ENCODE measurements around the gene AKT3.
"Not testable (repeated sequence)": the region's sequence is repeated elsewhere in the genome, so short reads cannot be mapped to it uniquely, and the experiment has no call there.

The AKT3 gene

DNA sequence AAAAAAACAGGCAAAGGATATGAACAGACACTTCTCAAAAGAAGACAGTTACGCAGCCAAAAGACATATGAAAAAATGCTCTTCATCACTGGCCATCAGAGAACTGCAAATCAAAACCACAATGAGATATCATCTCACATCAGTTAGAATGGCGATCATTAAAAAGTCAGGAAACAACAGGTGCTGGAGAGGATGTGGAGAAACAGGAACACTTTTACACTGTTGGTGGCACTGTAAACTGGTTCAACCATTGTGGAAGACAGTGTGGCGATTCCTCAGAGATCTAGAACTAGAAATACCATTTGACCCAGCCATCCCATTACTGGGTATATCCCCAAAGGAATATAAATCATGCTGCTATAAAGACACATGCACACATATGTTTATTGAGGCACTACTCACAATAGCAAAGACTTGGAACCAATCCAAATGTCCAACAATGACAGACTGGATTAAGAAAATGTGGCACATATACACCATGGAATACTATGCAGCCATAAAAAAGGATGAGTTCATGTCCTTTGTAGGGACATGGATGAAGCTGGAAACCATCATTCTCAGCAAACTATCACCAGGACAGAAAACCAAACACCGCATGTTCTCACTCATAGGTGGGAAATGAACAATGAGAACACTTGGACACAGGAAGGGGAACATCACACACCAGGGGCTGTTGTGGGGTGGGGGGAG is 77.5 kb downstream of the AKT3 start:
- DNase-seq = not testable (repeated sequence)

DNA sequence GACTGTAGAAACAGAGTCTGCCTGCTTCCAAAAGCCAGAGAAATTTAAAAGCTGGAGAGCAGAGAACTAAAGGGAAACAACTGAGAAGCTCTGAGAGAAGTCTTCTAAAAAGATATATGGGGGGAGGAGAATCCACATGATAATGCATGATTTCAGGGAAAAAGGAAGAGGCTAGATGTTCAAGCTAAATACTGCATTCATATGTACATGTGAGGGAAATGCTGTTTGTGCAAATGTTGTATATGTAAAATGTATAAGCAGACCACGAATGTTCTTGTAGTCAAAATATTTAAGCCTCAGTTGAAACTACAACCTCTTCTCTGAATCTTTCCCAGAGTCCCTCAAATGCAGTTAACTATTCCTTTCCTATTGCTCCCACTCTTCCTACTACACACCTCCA is 79.2 kb downstream of the AKT3 start:
- no peak for DNase-seq

DNA sequence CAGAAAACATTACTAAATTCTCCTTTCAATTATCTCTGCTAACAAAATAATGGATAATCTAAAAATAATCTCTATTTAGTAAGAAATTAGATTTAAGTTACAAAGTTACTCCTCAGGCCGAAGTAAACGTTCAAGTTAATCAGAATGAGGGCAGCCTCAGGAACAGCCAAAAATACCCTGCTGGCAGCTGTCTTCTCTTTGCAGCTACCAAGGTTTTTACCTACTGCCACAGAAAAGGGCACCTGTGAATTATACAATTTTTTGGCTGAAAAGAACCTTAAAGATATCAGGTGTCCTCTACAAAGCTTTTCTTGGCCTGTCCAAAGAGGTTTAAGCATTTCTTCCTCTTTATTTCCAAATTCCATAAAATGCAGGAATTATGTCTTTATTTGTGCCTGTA is 84.4 kb downstream of the AKT3 start:
- no peak for DNase-seq

DNA sequence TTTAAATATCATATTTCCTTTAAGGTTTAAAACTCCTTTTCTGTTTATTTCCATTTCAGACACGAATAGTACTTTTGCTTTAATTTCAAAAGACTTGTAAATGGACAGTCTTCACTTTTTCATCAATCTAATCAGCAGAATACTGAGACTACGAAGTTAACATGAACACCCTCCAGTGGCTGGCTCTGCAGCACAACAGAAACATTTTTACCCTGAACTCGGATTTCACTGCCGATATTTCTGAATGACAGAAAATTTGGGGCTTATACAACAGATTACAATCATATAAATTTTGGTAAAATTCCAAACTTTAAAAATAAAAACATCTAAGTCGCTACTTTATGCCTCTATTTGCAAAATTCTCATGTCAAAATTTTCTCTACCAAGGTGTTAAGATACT is 86.2 kb downstream of the AKT3 start:
- DNase-seq = peak; percentile 22

DNA sequence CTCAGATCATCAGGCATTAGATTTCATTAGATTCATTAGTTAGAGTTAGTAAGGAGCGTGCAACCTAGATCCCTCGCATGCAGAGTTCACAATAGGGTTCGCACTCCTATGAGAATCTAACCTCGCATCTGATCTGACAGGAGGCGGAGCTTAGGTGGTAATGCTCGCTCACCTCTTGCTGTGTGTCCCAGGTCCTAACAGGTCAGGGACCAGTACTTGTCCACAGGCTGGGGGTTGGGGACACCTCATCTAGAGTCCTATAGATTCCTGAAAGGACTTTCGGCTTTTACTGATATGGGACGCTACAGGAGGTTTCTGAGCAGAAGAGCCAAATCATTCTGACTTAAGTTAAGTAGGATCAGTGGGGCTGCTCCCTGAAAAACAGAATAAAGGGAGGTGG is 91.4 kb downstream of the AKT3 start:
- no peak for DNase-seq

DNA sequence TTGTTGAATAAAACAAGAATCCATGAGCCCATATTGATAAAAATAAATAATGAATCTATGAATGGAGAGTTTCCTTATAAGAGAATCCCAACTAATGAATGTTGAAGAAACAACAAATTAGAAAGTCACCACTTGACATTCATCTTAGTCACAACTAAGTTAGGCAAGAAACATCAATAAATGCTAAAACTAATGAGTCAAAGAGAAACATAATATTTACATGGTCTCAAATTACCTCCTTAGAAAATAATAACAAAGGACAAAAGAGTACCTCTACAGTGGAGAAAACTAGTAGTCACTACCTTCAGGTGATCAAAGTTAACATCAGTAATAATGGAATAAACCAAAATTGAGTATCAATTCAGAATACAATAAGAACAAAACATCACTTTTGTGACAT is 93.5 kb downstream of the AKT3 start:
- DNase-seq = no peak

DNA sequence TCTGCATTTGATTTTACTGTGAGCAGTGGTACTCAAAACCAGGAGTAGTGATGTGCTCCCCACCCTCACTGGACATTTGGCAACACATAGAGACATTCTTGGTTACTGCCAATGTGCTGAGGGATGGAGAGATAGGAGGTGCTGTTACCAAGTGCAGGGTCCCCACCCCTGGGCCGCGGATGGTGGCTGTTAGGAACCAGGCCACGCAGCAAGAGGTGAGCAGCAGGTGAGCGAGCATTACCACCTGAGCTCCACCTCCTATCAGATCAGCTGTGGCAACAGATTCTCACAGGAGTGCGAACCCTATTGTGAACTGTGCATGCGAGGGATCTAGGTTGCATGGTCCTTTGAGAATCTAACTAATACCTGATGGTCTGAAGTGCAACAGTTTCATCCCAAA is 95.7 kb downstream of the AKT3 start:
- DNase-seq = no peak

DNA sequence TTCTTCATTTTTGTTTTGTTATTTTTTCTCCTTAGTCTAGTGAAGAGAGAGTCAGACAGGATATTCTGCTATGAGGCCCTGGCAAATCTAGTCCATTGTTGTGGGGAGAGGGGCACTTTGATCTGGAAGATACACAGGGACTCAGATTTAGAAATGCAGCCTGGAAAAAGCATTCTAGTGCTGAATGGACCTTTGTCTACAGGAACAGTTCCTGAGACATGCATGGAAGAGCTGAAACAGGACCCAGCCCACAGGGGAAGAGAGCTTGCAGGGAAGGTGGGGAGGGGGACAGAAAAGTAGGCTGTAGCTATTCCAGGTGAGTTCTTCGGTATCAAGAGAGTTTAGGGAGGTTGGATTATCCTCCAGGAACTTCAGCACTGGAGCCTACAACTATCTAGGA is 98.5 kb downstream of the AKT3 start:
- DNase-seq = no peak

DNA sequence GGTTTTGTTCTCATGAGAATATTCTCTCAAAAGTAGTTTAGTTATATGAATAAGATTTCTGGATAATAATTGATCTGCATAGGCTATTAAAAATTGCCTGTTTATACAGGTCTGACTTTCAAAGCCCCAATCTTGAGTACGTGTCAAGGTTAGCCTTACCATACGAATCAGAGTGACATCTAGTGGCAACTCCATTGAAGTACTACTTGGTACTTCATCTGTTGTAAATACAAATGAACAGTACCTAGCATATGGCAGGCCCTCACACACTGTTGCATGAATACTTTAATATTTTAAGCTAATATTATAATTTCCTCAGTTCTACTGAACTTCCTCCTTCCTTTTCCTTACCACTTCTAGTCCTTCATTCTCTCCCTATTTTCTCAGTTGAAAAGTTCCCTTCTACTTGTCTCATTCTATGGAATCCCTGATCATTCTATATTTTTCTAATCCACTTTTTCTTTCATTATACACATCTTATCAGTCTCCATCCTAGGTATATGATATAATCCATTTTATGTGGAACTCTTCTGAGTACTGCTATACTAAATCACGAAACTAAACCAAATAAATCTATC is 101.2 kb downstream of the AKT3 start:
- DNase-seq = peak; percentile 86

DNA sequence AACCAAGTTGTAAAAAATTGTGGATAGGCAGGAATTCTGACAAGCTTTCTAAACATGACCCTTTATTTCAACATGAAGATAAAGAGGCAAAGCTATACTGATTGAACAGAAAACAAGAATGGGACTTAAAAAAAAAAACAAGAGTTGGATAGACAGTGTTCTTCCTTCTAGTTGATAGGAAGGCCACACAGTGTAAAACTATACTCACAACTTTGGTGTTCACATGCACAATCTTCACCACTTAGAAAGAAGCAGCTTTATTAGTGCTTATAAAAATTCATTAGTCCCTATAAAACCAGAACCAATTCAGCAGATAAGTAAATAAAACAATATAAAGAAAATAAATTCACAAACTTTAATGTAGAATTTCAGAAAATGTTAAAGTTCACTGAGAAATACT is 101.8 kb downstream of the AKT3 start:
- DNase-seq = no peak

DNA sequence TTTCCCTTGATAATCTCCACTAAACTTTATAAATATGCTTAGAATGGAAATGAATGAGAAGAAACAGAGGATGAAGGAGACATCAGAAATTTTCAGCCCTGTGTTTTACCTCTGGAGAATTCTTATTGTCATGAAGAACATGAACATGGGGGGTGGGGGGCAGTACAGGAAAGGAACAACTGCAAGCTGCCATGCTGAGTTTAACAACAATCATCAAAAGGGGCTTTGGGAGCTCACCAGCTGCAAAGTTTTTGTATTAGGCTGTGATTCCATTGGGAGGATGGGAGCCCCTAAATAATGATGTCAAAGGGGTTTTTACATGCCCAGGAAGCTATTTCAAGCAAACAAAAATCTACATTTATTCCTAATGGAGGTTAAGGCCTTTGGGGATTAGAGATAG is 103.3 kb downstream of the AKT3 start:
- DNase-seq = no peak

DNA sequence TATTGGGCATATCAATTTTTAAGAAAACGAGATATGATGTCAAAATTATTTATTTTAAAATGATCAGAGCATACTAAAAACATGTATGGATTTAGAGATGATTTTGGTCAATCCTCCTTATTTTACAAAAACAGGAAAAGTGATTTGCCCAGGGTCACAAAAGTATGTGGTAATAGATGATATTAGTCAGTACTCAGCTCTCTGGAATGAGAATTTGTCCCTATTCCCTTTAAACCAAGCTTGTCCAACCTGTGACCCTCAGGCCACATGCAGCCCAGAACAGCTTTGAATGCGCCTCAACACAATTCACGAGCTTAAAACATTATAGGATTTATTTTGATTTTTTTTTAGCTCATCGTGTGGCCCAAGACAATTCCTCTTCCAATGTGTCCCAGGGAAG is 104.7 kb downstream of the AKT3 start:
- DNase-seq = no peak

DNA sequence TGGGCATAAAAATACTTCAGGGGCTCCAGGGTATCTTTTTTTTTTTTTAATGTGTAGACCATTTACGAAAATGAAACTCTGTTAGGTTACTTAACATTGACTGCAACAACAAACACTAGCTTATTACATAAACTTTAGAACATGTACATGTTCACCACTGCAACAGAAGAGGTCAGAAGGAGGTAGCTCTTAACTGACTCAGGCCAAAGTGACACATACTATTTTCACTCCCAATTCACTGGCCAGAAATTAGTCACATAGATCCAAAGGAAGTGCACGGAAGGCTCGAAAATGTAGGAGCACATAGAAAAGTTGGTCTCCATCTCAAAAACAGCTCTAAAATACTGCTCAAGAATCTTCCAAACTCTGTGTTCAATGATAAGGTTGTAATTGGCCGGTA is 107.2 kb downstream of the AKT3 start:
- DNase-seq = no peak

DNA sequence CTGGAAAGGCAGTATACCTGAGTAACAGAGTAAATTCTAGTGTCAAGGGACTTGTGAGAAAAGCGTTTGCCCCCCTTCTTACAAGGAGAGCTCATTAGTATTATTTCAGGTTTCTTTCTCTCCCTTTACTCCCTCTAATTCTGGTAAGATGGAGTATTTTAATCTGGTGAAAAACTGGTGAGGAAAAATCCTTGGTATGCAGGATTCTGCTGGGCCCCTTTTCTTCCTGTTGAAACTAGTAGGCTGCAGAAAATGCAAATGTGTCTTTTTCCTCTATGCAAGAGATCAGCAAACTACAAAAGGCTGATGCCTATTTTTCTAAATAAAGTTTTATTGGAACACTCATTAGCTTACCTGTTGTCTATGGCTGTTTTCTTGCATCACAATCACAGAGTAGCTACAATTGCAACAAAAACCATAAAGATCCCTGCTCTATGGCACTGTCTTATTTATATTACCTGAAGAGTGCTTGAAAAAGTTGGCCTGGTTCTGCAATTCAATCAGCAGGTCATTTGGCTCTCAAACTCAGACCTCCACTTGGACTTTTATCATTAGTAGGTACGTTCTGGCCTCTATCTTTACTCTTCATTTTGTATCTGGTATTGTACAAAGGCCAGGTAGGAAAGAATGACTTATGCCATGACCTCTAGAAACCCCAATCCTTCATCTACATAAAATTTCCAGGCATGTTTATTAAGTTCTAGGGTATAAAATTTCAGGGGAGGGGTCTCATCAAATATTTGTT is 109.6 kb downstream of the AKT3 start:
- no peak for DNase-seq

DNA sequence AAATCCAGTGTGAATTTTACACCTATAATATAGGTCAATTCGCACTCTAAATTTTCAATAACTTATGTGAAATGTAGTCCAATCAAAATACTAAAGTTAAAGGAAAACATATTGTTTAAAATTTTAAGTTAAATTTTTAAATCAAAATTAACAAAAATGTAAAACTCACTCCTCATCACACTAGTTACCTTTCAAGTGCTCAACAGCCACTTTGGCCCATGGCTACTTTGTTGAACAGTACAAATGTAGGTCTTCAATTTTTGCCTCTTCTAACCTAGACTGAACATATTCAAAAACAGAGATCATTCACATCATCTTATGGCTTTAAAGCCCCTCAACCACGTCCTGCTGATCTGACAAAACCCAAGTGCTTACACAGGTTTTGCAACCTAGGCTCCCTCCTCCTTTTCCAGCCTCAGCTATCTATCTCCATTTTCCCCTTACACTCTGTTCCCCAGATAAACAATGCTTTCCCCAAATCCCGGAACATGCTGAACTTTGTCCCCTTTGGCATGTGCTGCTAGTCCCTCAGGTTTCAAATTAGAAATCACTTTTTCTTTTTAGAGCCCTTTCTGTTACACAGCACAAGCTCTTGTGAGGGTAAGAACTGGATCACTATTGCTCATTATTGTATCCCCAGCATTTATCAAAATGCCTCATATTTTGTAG is 110.6 kb downstream of the AKT3 start:
- no peak for DNase-seq

DNA sequence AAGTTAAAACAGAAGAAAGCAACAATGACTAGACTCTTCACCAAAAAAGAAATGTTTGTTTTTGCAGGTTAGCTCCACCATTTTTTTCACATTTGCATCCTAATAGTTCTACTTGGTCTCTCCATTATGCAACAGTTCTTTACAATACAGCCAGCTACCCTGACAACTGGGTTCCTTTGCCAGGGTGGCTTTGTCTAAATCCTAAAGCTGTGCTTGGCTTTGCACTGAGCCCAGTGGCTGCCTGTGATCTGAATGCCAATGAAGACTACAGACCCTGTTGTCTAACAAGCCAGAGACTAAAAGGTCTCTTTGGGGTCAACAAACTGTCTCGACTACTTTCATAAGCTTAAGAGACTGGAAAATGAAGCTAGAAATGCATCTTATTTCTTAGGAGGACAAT is 112.0 kb downstream of the AKT3 start:
- DNase-seq = peak; percentile 82

DNA sequence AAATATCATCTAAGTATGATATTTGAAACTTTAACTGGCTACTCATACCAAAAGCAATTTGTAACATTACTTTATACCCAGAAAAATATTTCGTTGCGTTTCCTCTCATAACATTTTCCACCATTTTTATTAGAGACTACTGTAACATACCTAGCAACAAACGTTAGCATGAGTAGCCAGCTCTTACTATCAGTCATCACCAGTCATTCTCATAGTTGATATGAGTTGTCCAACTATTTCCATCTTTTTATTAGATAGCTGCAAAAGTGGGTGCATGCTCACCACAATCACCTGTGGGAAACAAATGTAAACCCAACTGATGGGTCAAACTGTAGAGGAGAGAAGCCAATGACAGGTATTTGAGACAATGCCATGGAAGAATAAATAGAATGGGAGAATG is 114.6 kb downstream of the AKT3 start:
- no peak for DNase-seq

DNA sequence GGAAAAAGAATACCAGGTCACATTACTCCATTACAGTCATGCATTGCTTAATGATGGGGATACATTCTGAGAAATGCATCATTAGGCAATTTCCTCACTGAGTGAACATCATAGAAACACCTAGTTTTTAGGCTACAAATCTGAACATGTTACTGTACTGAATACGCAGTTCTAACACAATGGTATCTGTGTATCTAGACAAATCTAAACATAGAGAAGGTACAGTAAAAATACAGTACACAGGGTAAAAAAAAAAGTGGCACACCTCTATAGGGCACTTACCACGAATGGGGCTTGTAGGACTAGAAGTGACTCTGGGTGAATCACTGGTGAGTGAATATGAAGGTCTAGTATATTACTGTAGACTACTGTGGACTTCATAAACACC is 115.7 kb downstream of the AKT3 start:
- DNase-seq = no peak

DNA sequence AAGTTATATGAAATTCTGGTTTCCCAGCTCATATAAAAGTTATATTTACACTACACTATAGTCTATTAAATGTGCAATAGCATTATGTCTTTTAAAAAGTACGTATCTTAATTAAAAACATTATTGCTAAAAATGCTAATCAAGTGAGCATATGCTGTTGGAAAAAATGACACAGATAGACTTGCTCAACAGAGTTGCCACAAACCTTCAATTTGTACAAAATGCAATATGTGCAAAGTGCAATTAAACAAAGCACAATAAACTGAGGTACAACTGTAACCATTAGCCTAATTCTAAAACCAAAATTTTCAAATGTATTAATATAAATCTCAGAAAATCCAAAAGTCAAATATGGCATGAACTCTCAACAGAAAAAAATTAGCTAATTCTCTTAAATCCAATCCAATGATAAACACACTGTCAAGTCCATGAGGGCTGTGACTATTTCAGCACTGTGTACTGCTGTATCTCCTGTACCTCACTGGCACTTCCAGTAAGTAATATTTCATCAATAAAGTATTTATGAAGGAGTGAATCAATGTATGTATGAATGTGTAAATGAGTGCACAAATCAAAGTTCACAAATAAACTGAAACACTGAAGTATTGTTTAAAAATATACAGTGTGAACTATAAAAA is 116.3 kb downstream of the AKT3 start:
- DNase-seq = no peak

DNA sequence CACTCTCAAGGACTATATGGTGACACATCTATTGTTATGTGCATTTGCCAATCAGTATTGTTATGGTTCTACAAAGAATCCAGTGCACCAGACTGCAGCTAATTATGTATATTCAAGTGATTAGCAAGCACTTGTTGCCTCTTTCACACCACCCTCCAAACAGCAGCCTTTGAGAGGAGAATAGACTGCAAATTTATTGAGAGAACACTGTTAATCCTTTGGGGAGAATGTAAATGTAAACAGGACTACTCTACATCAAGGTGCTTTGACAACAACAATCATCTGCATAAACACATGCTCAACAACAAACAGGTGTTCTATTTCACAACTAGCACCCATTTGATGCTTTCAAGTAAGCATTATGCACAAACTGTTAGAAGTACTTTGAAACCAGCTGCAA is 117.4 kb downstream of the AKT3 start:
- DNase-seq = no peak

DNA sequence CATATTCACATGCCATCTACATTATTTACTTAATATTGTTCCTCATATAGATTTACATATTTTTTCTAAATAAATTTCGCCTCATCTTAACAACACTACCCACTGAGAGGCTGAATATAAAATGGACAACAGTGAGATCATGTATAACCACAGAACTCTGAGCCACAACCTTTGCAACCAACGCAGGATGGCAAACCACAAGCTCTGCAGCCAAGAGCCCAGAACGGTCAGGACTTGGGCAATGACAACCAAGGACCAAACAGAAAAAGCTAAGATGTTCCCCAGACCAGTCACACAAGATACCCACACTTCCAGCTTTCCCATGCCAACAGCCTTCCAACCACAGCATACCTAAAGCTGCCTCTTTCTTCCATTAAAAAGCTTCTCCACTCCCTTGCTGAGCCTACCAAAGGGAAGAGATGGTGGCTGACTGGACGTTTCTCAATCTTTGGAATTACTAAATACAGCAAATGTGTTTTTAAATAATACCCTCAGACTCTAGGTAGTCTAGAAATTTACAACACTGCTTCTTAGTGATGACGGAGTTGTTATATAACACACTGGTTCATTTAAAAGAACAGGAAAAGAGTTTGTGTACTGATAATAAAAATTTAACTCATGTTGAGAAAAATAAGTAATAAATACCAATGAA is 117.9 kb downstream of the AKT3 start:
- no peak for DNase-seq

DNA sequence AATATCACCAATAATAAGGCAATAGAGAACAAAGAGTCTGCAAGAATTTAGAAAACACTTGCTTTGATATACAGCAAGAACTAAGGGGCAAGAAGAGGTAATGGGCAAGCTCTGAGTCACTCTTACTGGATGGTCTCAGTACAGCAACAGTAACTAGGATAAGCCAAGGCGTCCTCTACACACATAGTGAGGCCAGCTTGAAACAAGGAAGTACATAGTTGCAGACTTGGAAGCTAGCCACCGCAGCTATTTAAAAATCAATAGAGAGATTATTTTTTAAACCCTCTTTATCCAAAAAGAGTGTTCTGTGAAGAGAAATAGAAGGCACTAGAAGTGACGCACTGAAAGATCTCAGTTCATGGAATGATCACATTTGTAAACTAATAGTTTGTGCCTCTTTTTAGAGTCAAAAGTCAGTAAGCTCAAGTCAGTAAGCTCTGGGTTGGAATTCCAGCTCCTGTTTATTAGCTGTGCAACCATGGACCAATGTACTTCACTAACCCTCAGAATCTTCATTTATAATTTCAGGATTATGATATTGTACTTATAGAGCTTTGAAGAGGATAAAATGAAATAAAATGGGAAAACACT is 118.6 kb downstream of the AKT3 start:
- peak; percentile 70 for DNase-seq
